MCF 10A (cell line): ENCODE measurements around the gene LDLRAD4. TPM values are rescaled to one million over a fixed set of nuclear protein-coding genes. Genes with fewer than 3 reads are reported as not detected.

ENCODE experiments used
- BruUV-seq: library from RNA; stranded (reverse); fragments of 400-500 nt; replicated peaks from 2 replicates; lab custom pipeline; 2021; lab: Mats Ljungman, UMichigan
- CTCF ChIA-PET: fragments of 300-600 bp; sonication (Branson Sonifier 250); formaldehyde crosslinking; extraction: SDS; loops from one replicate; lab custom pipeline; 2021; ENCODE audit warnings: antibody characterized with exemption, inconsistent platforms; lab: Yijun Ruan, JAX
- POLR2A ChIA-PET: fragments of 300-600, 350-650 bp; sonication (Branson Sonifier 250); formaldehyde crosslinking; extraction: SDS; loops from one replicate; lab custom pipeline; 2020; ENCODE audit warnings: antibody characterized with exemption, inconsistent platforms; lab: Yijun Ruan, JAX
- DNase-seq: peaks from one replicate; pipeline ENCODE4 v3.0.0-alpha.2; 2018; ENCODE audit not compliant: unreplicated experiment
- H3K27ac Mint-ChIP-seq: one replicate; pipeline ENCODE4 v1.8.0; 2022; ENCODE audit warnings: mild to moderate bottlenecking, low read depth, mixed read lengths; ENCODE audit not compliant: unreplicated experiment
- H3K27me3 Mint-ChIP-seq: one replicate; pipeline ENCODE4 v1.8.0; 2022; ENCODE audit warnings: mixed read lengths; ENCODE audit not compliant: insufficient read depth, unreplicated experiment
- H3K36me3 Mint-ChIP-seq: one replicate; pipeline ENCODE4 v1.8.0; 2022; ENCODE audit warnings: mild to moderate bottlenecking, moderate library complexity, mixed read lengths; ENCODE audit not compliant: insufficient read depth, unreplicated experiment
- H3K4me1 Mint-ChIP-seq: one replicate; pipeline ENCODE4 v1.8.0; 2022; ENCODE audit warnings: mixed read lengths; ENCODE audit not compliant: insufficient read depth, unreplicated experiment
- H3K4me3 Mint-ChIP-seq: one replicate; pipeline ENCODE4 v1.8.0; 2022; ENCODE audit warnings: mild to moderate bottlenecking, moderate library complexity, mixed read lengths; ENCODE audit not compliant: unreplicated experiment
- H3K9me3 Mint-ChIP-seq: one replicate; pipeline ENCODE4 v1.8.0; 2022; ENCODE audit warnings: mixed read lengths; ENCODE audit not compliant: unreplicated experiment
- intact Hi-C: fragments of 100-400 bp; cut with micrococcal nuclease; formaldehyde crosslinking; loops from 2 replicates; pipeline ENCODE4 v1.14.1; 2022
- total RNA-seq: library from RNA; stranded (reverse); gene quantifications from 2 replicates; pipeline ENCODE4 v1.2.3, GENCODE V29; 2022
- TF ChIP-seq, protein P1 (sequence below): fragments of 200-600 bp; IDR thresholded peaks from one replicate; pipeline ENCODE4 v1.8.0; 2022; ENCODE audit warnings: antibody characterized with exemption, mild to moderate bottlenecking; ENCODE audit not compliant: unreplicated experiment

The LDLRAD4 gene
- total RNA-seq, 1 experiment from 2014 or later = not detected

DNA sequence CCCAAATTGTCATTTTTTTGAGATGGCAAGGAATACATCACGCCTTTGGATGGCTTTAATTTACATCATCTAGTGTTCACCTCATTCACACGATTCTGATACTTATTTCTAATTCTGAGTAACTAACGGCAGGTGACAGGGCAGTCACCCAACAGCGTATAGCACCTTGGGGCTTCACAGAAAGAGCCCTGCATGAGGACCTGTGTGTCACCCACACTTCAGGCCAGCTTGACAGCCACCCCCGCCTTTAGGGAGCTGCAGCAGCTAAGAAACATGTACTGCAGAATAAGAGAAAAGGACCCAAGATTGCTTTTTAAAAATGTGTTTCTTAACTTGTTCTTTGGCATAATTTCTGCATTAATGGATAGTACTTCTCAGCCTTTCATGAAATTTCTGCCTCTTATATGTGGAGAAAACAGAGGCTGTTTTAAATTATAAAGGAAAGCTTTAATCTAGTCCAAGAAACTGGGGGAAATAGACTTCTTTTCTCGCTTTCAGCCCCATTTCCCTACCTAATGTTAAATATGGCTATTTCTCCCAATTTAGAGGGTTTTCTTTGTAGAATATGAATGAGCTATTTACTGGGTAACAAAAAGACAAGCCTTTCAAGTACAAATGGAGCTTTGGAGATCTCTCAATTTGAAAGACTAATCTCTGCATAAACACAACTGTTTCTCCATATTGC, 245.1 kb downstream of the LDLRAD4 start:
- intact Hi-C loops = no loop called here
- TF ChIP-seq, protein P1, sequence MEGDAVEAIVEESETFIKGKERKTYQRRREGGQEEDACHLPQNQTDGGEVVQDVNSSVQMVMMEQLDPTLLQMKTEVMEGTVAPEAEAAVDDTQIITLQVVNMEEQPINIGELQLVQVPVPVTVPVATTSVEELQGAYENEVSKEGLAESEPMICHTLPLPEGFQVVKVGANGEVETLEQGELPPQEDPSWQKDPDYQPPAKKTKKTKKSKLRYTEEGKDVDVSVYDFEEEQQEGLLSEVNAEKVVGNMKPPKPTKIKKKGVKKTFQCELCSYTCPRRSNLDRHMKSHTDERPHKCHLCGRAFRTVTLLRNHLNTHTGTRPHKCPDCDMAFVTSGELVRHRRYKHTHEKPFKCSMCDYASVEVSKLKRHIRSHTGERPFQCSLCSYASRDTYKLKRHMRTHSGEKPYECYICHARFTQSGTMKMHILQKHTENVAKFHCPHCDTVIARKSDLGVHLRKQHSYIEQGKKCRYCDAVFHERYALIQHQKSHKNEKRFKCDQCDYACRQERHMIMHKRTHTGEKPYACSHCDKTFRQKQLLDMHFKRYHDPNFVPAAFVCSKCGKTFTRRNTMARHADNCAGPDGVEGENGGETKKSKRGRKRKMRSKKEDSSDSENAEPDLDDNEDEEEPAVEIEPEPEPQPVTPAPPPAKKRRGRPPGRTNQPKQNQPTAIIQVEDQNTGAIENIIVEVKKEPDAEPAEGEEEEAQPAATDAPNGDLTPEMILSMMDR = no peak
- Mint-ChIP-seq H3K9me3 (peaks cover 8% of the 10 kb centered on the region), H3K36me3 (peaks cover 5% of the 10 kb centered on the region), H3K4me1 (no peaks in the 10 kb centered on the region), H3K27me3 (no peaks in the 10 kb centered on the region), H3K4me3 (no peak overlapping the region), H3K27ac (no peak overlapping the region)
- no peak for DNase-seq
- CTCF ChIA-PET = interaction anchor here (0.5 to 1.4 kb wide), 3 partner anchors 248 to 305 kb away, joined by 3 to 5 read pairs (median 3); no protein-coding TSS in a partner anchor
- no TSS peak for BruUV-seq
- POLR2A ChIA-PET = no interaction called here

DNA sequence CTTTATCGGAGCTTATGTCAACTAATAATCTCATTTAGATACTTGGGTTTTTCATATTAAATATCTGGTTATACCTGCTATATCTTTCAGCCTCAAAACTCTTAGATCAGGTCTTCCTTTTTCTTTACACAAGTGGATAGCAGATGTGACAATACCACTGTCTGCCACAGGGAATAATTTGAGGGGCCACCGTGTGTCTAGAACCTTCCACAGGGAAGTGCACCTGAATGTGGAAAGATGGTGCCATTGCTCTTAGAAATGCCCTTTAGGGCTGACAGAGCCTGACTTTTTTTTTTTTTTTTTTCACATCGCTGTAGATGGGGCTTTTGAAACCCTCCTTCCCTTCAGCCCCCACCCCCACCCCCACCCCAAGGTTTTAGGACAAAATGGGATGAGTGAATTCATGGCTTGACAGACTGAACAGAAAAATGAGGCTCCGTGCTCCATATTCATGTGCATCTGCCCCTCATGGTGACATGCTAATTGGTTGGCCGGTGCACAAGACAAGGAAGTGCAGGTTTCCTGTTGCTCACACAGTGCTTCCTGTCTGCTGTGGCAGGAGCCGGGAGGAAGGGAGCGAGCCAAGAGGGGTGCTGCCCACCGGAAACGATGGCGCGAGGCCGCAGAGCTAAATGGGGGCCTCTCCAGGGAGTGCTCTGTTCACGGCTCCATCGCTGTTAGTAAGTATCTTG, 246.0 kb downstream of the LDLRAD4 start:
- BruUV-seq = no TSS peak
- no peak overlapping the region for H3K4me3 Mint-ChIP-seq

DNA sequence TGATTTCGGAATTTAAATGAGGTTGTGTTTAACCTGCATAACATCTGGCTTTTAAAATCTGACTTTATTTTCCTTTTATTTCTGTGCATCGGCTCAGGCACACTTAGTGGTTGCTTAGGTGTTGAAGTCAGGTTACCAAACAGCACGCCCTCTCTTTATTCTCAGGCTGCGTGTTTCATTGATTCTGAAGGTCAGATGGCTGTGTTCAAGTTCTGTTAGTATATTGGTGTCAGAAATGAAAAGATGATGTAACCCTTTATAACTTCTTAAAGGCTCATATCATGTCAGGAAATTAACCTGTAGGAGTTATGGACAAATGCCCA, 246.5 kb downstream of the LDLRAD4 start:
- DNase-seq = no peak
- Mint-ChIP-seq H3K36me3 (no peaks in the 10 kb centered on the region), H3K4me1 (no peaks in the 10 kb centered on the region), H3K9me3 (peaks cover 18% of the 10 kb centered on the region), H3K4me3 (no peak overlapping the region), H3K27ac (no peak overlapping the region), H3K27me3 (no peaks in the 10 kb centered on the region)
- no TSS peak for BruUV-seq
- intact Hi-C loops = no loop called here
- ChIA-PET POLR2A (no interaction called here), CTCF (no interaction called here)
- TF ChIP-seq, protein P1 = no peak

More for the DNA sequence above, 246.0 kb downstream of the LDLRAD4 start:
- Mint-ChIP-seq H3K9me3 (peaks cover 15% of the 10 kb centered on the region), H3K4me1 (no peaks in the 10 kb centered on the region), H3K27me3 (no peaks in the 10 kb centered on the region), H3K27ac (no peak overlapping the region), H3K36me3 (peaks cover 4% of the 10 kb centered on the region)
- ChIA-PET CTCF (no interaction called here), POLR2A (no interaction called here)
- no peak for DNase-seq
- intact Hi-C loops = no loop called here
- TF ChIP-seq, protein P1 = no peak

DNA sequence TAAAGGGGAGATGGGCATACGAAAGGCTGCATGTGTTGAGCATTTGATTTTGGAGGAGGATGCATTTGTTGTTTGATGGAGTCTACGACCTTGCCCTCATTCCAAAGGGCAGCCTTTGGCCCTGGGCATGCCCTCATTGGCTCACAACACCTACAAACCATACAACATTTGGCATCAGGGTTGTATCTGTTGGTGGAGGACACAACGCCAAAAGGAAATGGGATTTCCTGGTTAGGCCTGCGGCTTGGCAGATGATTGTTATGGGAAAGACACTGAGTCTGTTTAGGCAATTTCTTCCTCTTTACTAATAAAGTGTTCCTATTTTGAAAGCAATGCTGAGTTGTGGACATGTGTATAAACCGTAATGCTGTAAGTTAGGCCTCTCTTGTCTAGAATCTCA, 246.9 kb downstream of the LDLRAD4 start:
- H3K27me3 Mint-ChIP-seq = no peaks in the 10 kb centered on the region
- H3K9me3 Mint-ChIP-seq = peaks cover 18% of the 10 kb centered on the region
- BruUV-seq = no TSS peak
- intact Hi-C loops = no loop called here
- TF ChIP-seq, protein P1 = no peak
- POLR2A ChIA-PET = no interaction called here
- DNase-seq = no peak
- H3K4me3 Mint-ChIP-seq = no peak overlapping the region
- no peaks in the 10 kb centered on the region for H3K4me1 Mint-ChIP-seq
- no peak overlapping the region for H3K27ac Mint-ChIP-seq
- H3K36me3 Mint-ChIP-seq = no peaks in the 10 kb centered on the region
- CTCF ChIA-PET = no interaction called here
